Activated T-cell treated with anti-CD3 and anti-CD28 coated beads for 24 hours (primary cell): ENCODE data around the gene HIVEP2.

Experiments used
- DNase-seq: peaks from one replicate; pipeline ENCODE4 v3.0.0-alpha.2; 2020; ENCODE audit warnings: low read depth

The HIVEP2 gene

GRCh38 chr6:142944124-142945048 lies 590 bp downstream of the HIVEP2 start:
- peak; percentile 90 for DNase-seq

- no peak for DNase-seq
Measured at GRCh38 chr6:142943711-142944123, 1.3 kb downstream of the HIVEP2 start.

- DNase-seq, result no peak
Measured at GRCh38 chr6:142942805-142943227, 2.2 kb downstream of the HIVEP2 start.

DNA sequence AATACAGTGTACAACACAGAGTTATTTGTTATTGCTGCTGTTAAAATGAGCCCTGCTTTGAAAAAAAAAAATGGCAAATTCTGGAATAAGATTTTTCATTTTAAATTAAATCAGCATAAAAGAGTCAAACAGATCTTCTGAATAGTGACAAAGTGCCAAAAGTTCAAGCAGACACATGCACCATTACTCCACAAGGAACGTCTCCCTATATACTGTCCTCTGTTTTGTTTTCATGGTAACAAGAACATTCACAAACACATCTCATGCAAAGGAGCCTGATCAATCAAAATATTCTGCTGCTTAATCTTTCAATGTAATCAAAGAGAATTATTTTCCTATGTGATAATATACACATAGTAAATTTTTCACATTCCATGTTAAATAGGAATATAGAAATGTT lies 2.7 kb downstream of the HIVEP2 start:
- no peak for DNase-seq

DNA sequence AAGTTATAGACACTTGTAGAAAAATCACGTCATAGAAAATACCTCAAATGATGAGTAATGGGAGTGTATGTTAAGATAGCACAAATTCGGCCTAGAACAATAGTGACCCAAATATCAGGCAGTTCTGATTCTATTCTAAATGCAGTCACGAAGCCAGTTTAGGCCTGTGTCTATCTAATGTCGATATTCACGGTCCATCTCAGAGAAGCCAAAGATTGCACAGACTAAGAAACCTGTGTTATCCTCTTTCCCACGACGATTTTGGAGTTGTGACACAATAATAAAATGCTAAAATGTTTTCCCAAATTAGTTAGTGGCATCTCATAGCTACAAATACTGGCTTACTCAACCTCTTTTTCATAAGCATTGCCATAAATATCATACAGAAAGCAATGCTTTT lies 4.0 kb downstream of the HIVEP2 start:
- DNase-seq, result no peak

GRCh38 chr6:142940487-142940886 lies 4.5 kb downstream of the HIVEP2 start:
- no peak for DNase-seq

DNA sequence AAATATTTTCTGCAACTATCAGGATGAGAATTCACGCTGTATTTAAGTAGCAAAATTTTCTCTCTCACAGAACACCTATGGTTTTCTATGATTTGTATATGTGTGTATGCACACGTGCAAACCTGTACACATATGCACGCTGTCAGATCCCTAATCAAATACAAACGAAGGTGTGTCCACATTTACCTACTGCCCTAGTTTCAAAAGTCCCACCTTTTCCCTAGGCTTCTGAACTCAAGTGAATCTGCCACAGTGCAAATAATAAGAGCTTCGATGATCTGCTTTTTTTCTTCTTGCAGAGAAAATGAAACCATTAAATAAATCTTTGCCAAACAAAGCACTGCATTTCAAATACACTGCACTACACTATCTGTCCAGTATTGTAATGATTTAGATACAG lies 6.5 kb downstream of the HIVEP2 start:
- no peak for DNase-seq

GRCh38 chr6:142937986-142938385 lies 7.0 kb downstream of the HIVEP2 start:
- no peak for DNase-seq

DNA sequence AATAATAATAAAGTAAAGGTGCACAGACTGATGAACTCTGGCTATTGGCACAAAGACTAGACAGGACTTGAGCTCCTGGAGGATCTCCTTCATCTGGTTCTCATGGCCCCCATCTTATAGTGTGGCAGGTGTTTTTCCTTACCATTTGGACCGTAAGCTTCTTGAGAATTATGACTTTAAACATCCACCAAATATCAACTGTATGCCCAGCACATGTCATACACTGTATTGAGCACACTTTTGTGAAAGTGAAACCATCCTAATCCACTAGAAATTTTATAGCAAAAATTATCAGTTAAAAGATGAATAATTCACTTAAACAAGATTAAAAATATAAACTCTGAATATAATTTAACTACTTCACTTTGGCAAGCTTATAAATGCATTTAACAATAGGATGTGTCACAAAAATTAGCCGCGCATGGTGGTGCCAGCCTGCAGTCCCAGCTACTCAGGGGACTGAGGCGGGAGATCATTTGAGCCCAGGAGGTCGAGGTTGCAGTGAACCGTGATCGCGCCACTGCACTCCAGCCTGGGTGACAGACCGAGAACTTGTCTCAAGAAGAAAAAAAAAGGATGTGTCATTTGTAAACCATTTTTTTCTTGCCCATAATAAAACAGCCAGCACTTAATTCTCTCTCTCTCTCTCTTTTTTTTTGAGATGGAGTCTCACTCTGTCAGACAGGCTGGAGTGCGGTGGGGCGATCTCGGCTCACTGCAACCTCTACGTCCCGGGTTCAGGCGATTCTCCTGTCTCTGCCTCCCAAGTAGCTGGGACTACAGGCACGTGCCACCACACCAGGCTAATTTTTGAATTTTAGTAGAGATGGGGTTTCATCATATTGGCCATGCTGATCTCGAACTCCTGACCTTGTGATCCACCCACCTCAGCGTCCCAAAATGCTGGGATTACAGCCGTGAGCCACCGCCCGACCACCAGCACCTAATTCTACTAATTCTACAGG lies 9.1 kb downstream of the HIVEP2 start:
- no peak for DNase-seq

- no peak for DNase-seq
Measured at GRCh38 chr6:142934599-142934998, 10.4 kb downstream of the HIVEP2 start.

- DNase-seq, result no peak
Measured at GRCh38 chr6:142934106-142934505, 10.9 kb downstream of the HIVEP2 start.

DNA sequence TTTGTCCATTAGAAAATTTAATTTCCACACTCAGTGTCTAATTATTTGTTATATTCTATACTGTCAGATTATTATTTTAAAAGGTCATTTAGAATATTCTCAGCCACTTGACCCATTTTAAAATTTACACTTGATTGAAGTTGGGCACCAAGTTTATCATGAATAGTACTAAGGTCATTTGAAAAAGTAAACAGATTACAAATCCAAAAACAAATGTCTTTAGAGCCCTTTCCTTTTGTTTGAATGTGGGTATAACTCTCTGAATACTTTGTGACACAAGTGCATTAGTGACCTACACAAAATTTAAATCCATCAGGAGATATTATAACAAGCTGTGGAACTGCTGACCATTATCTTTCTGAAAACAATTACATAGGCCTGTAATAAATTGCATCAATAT lies 11.3 kb downstream of the HIVEP2 start:
- no peak for DNase-seq

- DNase-seq, result no peak
Measured at GRCh38 chr6:142932889-142933288, 12.1 kb downstream of the HIVEP2 start.

- no peak for DNase-seq
Measured at GRCh38 chr6:142929751-142930358, 15.1 kb downstream of the HIVEP2 start.

- no peak for DNase-seq
Measured at GRCh38 chr6:142927904-142928303, 17.1 kb downstream of the HIVEP2 start.

GRCh38 chr6:142927271-142927580 lies 17.8 kb downstream of the HIVEP2 start:
- DNase-seq, result no peak

GRCh38 chr6:142926494-142927270 lies 18.3 kb downstream of the HIVEP2 start:
- DNase-seq, result peak; percentile 53

GRCh38 chr6:142926177-142926493 lies 18.8 kb downstream of the HIVEP2 start:
- no peak for DNase-seq

GRCh38 chr6:142925575-142926110 lies 19.3 kb downstream of the HIVEP2 start:
- DNase-seq, result no peak

DNA sequence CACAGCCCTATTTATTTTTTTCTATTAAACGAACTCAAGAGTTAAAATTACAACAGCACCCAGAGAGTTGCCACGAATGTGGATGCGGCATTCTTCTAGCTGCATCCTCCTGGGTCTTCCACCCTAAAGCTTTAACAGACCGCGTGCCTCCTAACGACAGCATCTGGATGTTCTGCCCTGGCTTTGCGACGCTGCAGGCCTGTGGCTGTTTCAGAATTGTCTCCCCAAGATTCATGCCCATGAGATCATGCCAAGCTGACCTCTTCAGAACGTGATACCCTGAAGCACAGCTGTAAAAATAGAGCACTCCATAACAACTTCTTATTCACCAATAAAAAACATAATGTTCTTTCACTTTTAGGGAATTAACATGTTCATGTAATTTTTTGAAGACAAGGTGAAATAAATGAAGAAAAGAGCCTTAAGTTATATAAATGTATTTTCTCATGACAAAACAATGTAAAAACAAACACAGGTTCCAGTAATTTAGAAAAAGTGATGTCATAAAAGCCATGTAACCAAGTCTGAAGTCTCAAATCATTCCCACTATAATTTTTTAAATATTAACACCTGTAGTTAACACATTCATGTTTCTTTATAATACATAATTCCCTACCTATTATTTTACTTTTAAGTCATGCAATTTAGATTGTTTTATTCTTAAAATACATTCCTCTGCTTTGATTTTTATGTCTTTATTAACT lies 26.5 kb downstream of the HIVEP2 start:
- DNase-seq, result no peak

- DNase-seq, result no peak
Measured at GRCh38 chr6:142916881-142917280, 28.1 kb downstream of the HIVEP2 start.
